Smooth muscle cell of the pulmonary artery (primary cell): ENCODE data around the gene NFE2L3. TPM values are rescaled to one million over a fixed set of nuclear protein-coding genes. Genes with fewer than 3 reads are reported as not detected.

Experiments
- total RNA-seq: library from RNA; depleted of rRNA; stranded (reverse); fragments of >200 nt; gene quantifications from 2 replicates; pipeline ENCODE4 v1.2.3, GENCODE V29; 2014

Gene NFE2L3
- 0.98 and 3.0 TPM in 2 replicates for total RNA-seq

GRCh38 chr7:26151953-26152781, at the start of gene NFE2L3:
TSS of gene NFE2L3 (plus strand) at chr7:26152198. CDS start at chr7:26152499, 301 bp downstream.

GRCh38 chr7:26200444-26201246, 48.6 kb downstream of the NFE2L3 start, which contains the start of gene HNRNPA2B1:
TSS of gene HNRNPA2B1 (minus strand) at chr7:26200746. CDS start at chr7:26200577, 169 bp downstream.

GRCh38 chr7:26201247-26202018, 49.4 kb downstream of the NFE2L3 start, which contains the start of gene CBX3:
TSS of gene CBX3 (plus strand) at chr7:26201745. CDS start at chr7:26202999, 1,254 bp downstream.

Other genes starting within 250 kb of the NFE2L3 start
- 65.2 and 74.8 TPM in 2 replicates for gene HNRNPA2B1, start 48.5 kb downstream of the NFE2L3 start, total RNA-seq
- gene CBX3, start 49.5 kb downstream of the NFE2L3 start, total RNA-seq = 66.3 and 88.0 TPM in 2 replicates
- gene SNX10, start 139.7 kb downstream of the NFE2L3 start, total RNA-seq = 0.07 TPM in 1 of 2 replicates, not detected in the other